ENCODE measurements around the gene OTULINL. TPM values are rescaled to one million over a fixed set of nuclear protein-coding genes. Genes with fewer than 3 reads are reported as not detected.

OTULINL gene
- total RNA-seq, 3 donors from 2014 or later, result 6.2 to 14.4 (median 7.2) TPM

DNA sequence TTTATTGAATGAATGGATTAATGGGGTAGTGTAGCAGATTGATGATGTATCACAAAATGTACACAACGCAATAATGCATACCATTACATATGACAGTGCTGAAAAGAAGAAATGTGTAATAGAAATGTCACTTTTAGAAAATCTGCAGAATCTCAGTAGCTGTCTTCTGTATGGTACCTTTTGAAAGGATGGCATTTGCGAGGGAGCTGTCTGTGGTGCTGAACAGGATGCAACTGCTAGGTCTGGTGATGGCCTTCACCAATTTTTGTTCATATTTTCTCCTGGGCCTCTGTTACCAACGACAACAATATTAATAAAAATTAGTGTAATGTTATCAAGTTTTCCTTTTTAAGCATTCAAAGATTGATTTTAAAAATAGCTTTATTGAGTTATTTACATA lies 46.8 kb downstream of the OTULINL start:
- no peak for DNase-seq (ENCODE audit: low spot score in 2 of 2)
- Histone ChIP-seq H3K27ac (no peak overlapping the region), H3K9me3 (no peaks in the 10 kb centered on the region), H3K36me3 (no peaks in the 10 kb centered on the region), H3K27me3 (no peaks in the 10 kb centered on the region), H3K4me3 (no peak overlapping the region), H3K4me1 (no peaks in the 10 kb centered on the region)
- intact Hi-C loops (cut with DNase I; ENCODE audit: low total_unique reads), result loop anchor here (10.0 kb wide), 1 partner anchor 164 kb away; no protein-coding TSS in a partner anchor
- no peak for TF ChIP-seq POLR2A (IDR thresholded peaks at IDR 0.05)
- TF ChIP-seq POLR2AphosphoS5 (IDR thresholded peaks at IDR 0.05), result no peak
- TF ChIP-seq, protein P1, sequence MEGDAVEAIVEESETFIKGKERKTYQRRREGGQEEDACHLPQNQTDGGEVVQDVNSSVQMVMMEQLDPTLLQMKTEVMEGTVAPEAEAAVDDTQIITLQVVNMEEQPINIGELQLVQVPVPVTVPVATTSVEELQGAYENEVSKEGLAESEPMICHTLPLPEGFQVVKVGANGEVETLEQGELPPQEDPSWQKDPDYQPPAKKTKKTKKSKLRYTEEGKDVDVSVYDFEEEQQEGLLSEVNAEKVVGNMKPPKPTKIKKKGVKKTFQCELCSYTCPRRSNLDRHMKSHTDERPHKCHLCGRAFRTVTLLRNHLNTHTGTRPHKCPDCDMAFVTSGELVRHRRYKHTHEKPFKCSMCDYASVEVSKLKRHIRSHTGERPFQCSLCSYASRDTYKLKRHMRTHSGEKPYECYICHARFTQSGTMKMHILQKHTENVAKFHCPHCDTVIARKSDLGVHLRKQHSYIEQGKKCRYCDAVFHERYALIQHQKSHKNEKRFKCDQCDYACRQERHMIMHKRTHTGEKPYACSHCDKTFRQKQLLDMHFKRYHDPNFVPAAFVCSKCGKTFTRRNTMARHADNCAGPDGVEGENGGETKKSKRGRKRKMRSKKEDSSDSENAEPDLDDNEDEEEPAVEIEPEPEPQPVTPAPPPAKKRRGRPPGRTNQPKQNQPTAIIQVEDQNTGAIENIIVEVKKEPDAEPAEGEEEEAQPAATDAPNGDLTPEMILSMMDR (IDR thresholded peaks at IDR 0.05), result no peak

DNA sequence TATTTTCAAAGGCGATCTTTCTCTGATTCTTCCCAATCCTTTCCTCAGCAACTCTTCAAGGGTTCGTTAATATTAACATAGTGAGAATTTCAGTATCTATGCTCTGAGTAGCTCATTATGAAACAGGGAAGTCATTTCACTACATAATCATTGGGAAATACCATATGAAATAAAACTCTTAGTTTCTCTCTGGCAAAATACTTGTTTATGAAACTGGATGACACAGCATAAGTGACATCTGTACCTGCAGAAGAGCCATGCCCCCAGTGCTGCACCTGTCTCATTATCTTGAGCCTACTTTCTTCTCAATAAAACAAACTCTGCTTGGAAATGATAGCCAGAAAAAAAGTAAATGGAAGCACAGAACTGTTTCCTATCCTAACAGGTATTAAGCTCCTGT lies 49.1 kb downstream of the OTULINL start:
- DNase-seq (ENCODE audit: low spot score in 2 of 2), result no peak
- TF ChIP-seq POLR2AphosphoS5 (IDR thresholded peaks at IDR 0.05) (no peak), POLR2A (IDR thresholded peaks at IDR 0.05) (no peak)
- TF ChIP-seq, protein P1 (IDR thresholded peaks at IDR 0.05), result no peak
- Histone ChIP-seq H3K36me3 (no peaks in the 10 kb centered on the region), H3K27me3 (no peaks in the 10 kb centered on the region), H3K9me3 (no peaks in the 10 kb centered on the region), H3K4me1 (no peaks in the 10 kb centered on the region), H3K4me3 (no peak overlapping the region), H3K27ac (no peak overlapping the region)
- intact Hi-C loops (cut with DNase I; ENCODE audit: low total_unique reads), result no loop called here

DNA sequence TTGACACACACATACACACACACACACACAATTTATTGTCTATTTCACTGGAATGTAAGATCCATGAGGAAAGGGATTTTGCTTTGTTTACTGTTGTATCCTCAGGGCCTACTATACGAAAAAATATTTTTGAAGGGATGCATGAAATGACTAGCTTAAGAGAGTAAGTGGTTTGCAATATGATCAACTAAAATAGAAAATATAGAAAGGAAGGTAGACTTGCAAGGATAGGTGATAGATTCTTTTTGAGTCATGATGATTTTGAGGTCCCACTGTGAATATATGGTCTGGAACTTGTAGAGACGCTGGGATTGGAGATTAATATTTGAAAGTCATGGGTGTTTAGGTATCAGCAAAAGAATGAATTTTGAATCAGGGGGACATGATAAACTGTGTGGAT lies 54.1 kb downstream of the OTULINL start:
- Histone ChIP-seq H3K27me3 (no peaks in the 10 kb centered on the region), H3K36me3 (no peaks in the 10 kb centered on the region), H3K27ac (no peak overlapping the region), H3K4me3 (no peak overlapping the region), H3K9me3 (no peaks in the 10 kb centered on the region), H3K4me1 (no peaks in the 10 kb centered on the region)
- TF ChIP-seq POLR2AphosphoS5 (IDR thresholded peaks at IDR 0.05), result no peak
- no peak for TF ChIP-seq POLR2A (IDR thresholded peaks at IDR 0.05)
- TF ChIP-seq, protein P1 (IDR thresholded peaks at IDR 0.05), result no peak
- no peak for DNase-seq (ENCODE audit: low spot score in 2 of 2)
- intact Hi-C loops (cut with DNase I; ENCODE audit: low total_unique reads), result no loop called here

DNA sequence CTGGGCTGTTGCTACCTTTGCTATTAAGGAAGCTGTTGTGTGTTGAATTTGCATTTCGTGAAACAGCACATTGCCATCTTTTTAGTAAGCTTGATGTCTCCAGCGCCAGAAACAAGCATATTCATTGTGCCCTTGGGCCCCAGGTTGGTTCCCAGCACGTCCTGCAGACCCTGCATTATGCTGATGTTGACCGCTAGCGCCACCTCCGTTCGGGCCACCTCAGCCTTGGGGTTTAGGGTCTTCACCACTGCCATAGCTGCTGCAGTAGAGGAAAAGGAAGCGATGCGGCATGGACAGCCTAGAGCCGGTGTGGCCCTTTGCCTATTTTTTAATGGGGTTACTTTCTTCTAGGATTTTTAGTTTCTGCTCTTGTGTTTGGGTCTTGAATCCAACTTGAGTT lies 59.2 kb downstream of the OTULINL start:
- H3K36me3 ChIP-seq, result no peaks in the 10 kb centered on the region
- no peak overlapping the region for H3K27ac ChIP-seq
- intact Hi-C loops (cut with DNase I; ENCODE audit: low total_unique reads), result no loop called here
- no peaks in the 10 kb centered on the region for H3K4me1 ChIP-seq
- H3K4me3 ChIP-seq, result no peak overlapping the region
- no peak for DNase-seq (ENCODE audit: low spot score in 2 of 2)
- peaks cover 0 to 3% of the 10 kb centered on the region in 2 donors for H3K27me3 ChIP-seq
- no peak for TF ChIP-seq POLR2AphosphoS5 (IDR thresholded peaks at IDR 0.05)
- TF ChIP-seq, protein P1 (IDR thresholded peaks at IDR 0.05), result no peak
- TF ChIP-seq POLR2A (IDR thresholded peaks at IDR 0.05), result no peak
- H3K9me3 ChIP-seq, result no peaks in the 10 kb centered on the region

DNA sequence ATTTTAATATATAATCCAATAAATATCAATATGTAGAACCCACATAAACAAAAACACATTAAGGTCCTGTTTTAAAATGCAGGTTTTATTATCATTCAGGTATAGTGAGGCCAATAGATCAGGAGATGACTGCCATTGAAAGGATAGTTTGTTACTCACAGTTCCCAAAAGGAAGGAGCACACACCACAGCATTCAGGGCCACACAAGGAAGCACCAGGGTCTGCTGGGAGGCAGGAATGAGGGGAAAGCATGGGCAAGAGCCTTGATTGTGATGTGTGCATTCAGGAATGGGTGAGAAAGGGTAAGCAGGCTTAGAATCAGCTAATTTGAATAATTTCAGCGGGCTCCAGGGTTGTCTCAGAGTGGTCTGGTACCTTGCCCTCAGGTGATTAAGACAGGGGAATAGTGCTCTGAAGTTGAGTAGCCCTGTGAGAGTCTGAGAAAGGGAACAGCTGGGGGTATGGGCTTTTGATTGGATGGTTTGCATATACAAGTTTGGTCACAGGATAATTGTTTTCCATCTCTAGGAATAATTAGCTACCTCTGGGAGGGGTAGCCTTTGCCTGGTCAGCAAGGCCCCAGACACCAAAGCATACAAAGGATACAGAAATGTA lies 63.1 kb downstream of the OTULINL start:
- no peak for DNase-seq (ENCODE audit: low spot score in 2 of 2)
- Histone ChIP-seq H3K4me3 (no peak overlapping the region), H3K4me1 (no peaks in the 10 kb centered on the region), H3K27ac (no peak overlapping the region), H3K27me3 (peaks cover 0 to 14% of the 10 kb centered on the region in 2 donors), H3K9me3 (no peaks in the 10 kb centered on the region), H3K36me3 (no peaks in the 10 kb centered on the region)
- intact Hi-C loops (cut with DNase I; ENCODE audit: low total_unique reads), result no loop called here
- TF ChIP-seq POLR2AphosphoS5 (IDR thresholded peaks at IDR 0.05), result no peak
- TF ChIP-seq POLR2A (IDR thresholded peaks at IDR 0.05), result no peak
- TF ChIP-seq, protein P1 (IDR thresholded peaks at IDR 0.05), result no peak

All from breast epithelium (tissue), 4 donors.